ENCODE measurements around the gene ZMAT5. TPM values are rescaled to one million over a fixed set of nuclear protein-coding genes. Genes with fewer than 3 reads are reported as not detected.

ZMAT5 gene
- total RNA-seq, 1 donor from 2014 or later, result 18.3 TPM

GRCh38 chr22:29726512-29727130 is 40.2 kb downstream of the ZMAT5 start:
- no peak for DNase-seq
- no peak for TF ChIP-seq CTCF (IDR thresholded peaks at IDR 0.05)
- intact Hi-C loops (cut with DNase I), result no loop called here
- ATAC-seq, result no peak
- Histone ChIP-seq H3K4me3 (no peak overlapping the region), H3K4me1 (no peaks in the 10 kb centered on the region), H3K36me3 (peaks cover 12% of the 10 kb centered on the region), H3K9me3 (no peaks in the 10 kb centered on the region), H3K27ac (no peak overlapping the region), H3K27me3 (ENCODE audit: low read depth) (peaks cover 14% of the 10 kb centered on the region)

GRCh38 chr22:29726106-29726505 is 40.7 kb downstream of the ZMAT5 start:
- H3K36me3 ChIP-seq, result peaks cover 7% of the 10 kb centered on the region
- TF ChIP-seq CTCF (IDR thresholded peaks at IDR 0.05), result no peak
- intact Hi-C loops (cut with DNase I), result no loop called here
- H3K4me3 ChIP-seq, result no peak overlapping the region
- H3K27me3 ChIP-seq (ENCODE audit: low read depth), result peaks cover 19% of the 10 kb centered on the region
- H3K27ac ChIP-seq, result no peak overlapping the region
- H3K9me3 ChIP-seq, result no peaks in the 10 kb centered on the region
- H3K4me1 ChIP-seq, result no peaks in the 10 kb centered on the region
- DNase-seq, result no peak
- ATAC-seq, result no peak

- no peak overlapping the region for H3K4me3 ChIP-seq
- no peak for DNase-seq
- peaks cover 28% of the 10 kb centered on the region for H3K27me3 ChIP-seq (ENCODE audit: low read depth)
- peaks cover 3% of the 10 kb centered on the region for H3K4me1 ChIP-seq
- no peak overlapping the region for H3K27ac ChIP-seq
- no peaks in the 10 kb centered on the region for H3K36me3 ChIP-seq
- intact Hi-C loops (cut with DNase I), result no loop called here
- TF ChIP-seq CTCF (IDR thresholded peaks at IDR 0.05), result no peak
- no peaks in the 10 kb centered on the region for H3K9me3 ChIP-seq
- ATAC-seq, result no peak
Measured at GRCh38 chr22:29724843-29725242, 42.0 kb downstream of the ZMAT5 start.

GRCh38 chr22:29723766-29724165 is 43.0 kb downstream of the ZMAT5 start:
- no peak for TF ChIP-seq CTCF (IDR thresholded peaks at IDR 0.05)
- intact Hi-C loops (cut with DNase I), result no loop called here
- Histone ChIP-seq H3K4me3 (no peak overlapping the region), H3K4me1 (peaks cover 3% of the 10 kb centered on the region), H3K27me3 (ENCODE audit: low read depth) (peaks cover 38% of the 10 kb centered on the region), H3K36me3 (no peaks in the 10 kb centered on the region), H3K9me3 (no peaks in the 10 kb centered on the region), H3K27ac (no peak overlapping the region)
- DNase-seq (no peak), ATAC-seq (no peak)

- Histone ChIP-seq H3K36me3 (no peaks in the 10 kb centered on the region), H3K27ac (no peak overlapping the region), H3K4me3 (no peak overlapping the region), H3K27me3 (ENCODE audit: low read depth) (peaks cover 50% of the 10 kb centered on the region), H3K4me1 (peaks cover 3% of the 10 kb centered on the region), H3K9me3 (no peaks in the 10 kb centered on the region)
- TF ChIP-seq CTCF (IDR thresholded peaks at IDR 0.05), result no peak
- DNase-seq (no peak), ATAC-seq (no peak)
- intact Hi-C loops (cut with DNase I), result no loop called here
Measured at GRCh38 chr22:29722587-29722986, 44.2 kb downstream of the ZMAT5 start.

Measured in lower lobe of right lung (tissue), 2 donors.